HL-60 (cell line): ENCODE results near the gene ZIC4.

ENCODE experiments used
- DNase-seq, 2 experiments: peaks; one replicate each; pipeline ENCODE4 v3.0.0-alpha.2; 2010 to 2020; ENCODE audit warnings: low read depth in 1 of 2, low spot score in 1 of 2
- H3K27ac ChIP-seq: fragments of 250-450 bp; sonication (Bioruptor Pico); replicated peaks from 2 replicates; pipeline ENCODE4 v1.5.1; 2020; ENCODE audit warnings: mild to moderate bottlenecking, moderate library complexity
- H3K27me3 ChIP-seq: fragments of 250-450 bp; sonication (Bioruptor Pico); 2 replicates; pipeline ENCODE4 v1.5.1; 2021; ENCODE audit warnings: mild to moderate bottlenecking, moderate library complexity; ENCODE audit not compliant: insufficient read depth, poor library complexity, severe bottlenecking
- H3K4me3 ChIP-seq: replicated peaks from 2 replicates; pipeline ENCODE4 v1.5.1; 2011; ENCODE audit warnings: mild to moderate bottlenecking, control low read depth, low read length; ENCODE audit not compliant: insufficient read depth
- GABPA ChIP-seq: IDR thresholded peaks from 2 replicates; pipeline ENCODE4 v1.6.1; 2012; ENCODE audit warnings: low read depth
- POLR2AphosphoS5 ChIP-seq: IDR thresholded peaks from 2 replicates; pipeline ENCODE4 v1.6.1; 2012; ENCODE audit warnings: low read depth
- SPI1 ChIP-seq: IDR thresholded peaks from 2 replicates; pipeline ENCODE4 v1.6.1; 2012; ENCODE audit warnings: low read depth, mild to moderate bottlenecking, borderline replicate concordance
- TF ChIP-seq, protein P1 (sequence below): IDR thresholded peaks from one replicate; pipeline ENCODE4 v1.5.1; 2011; ENCODE audit warnings: low read length, control low read depth, inconsistent platforms; ENCODE audit not compliant: insufficient read depth
- TF ChIP-seq, protein P2 (sequence below): IDR thresholded peaks from 2 replicates; pipeline ENCODE4 v1.6.1; 2012; ENCODE audit warnings: low read depth; ENCODE audit not compliant: insufficient replicate concordance

The ZIC4 gene

DNA sequence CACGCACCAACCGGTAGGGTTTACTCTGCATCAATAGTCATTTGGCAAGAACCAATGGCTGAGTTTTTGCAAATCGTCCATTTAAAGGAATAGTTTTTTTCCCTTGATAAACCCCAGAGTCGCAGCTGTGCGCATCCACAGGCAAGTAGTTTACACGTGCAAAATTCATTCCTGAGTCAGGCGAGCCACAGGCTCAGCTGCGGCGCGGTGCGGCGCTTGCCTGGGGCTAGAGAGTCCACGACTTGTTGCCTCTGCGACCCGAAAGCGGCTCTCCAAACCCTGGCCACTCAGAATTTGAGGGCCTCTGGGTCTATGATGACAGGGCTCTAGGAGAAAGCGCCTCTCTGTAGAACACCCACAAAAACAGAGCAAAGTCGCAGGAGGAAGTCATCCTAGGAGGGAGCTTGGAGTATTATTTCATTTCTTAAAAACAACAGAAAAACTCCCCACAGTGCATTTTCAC is 36.7 kb downstream of the ZIC4 start:
- Histone ChIP-seq H3K27me3 (peaks cover 46% of the 10 kb centered on the region), H3K4me3 (no peak overlapping the region), H3K27ac (no peak overlapping the region)
- no peak for DNase-seq
- TF ChIP-seq, protein P1, sequence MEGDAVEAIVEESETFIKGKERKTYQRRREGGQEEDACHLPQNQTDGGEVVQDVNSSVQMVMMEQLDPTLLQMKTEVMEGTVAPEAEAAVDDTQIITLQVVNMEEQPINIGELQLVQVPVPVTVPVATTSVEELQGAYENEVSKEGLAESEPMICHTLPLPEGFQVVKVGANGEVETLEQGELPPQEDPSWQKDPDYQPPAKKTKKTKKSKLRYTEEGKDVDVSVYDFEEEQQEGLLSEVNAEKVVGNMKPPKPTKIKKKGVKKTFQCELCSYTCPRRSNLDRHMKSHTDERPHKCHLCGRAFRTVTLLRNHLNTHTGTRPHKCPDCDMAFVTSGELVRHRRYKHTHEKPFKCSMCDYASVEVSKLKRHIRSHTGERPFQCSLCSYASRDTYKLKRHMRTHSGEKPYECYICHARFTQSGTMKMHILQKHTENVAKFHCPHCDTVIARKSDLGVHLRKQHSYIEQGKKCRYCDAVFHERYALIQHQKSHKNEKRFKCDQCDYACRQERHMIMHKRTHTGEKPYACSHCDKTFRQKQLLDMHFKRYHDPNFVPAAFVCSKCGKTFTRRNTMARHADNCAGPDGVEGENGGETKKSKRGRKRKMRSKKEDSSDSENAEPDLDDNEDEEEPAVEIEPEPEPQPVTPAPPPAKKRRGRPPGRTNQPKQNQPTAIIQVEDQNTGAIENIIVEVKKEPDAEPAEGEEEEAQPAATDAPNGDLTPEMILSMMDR = no peak
- TF ChIP-seq SPI1 (no peak), GABPA (no peak), POLR2AphosphoS5 (no peak)
- TF ChIP-seq, protein P2, sequence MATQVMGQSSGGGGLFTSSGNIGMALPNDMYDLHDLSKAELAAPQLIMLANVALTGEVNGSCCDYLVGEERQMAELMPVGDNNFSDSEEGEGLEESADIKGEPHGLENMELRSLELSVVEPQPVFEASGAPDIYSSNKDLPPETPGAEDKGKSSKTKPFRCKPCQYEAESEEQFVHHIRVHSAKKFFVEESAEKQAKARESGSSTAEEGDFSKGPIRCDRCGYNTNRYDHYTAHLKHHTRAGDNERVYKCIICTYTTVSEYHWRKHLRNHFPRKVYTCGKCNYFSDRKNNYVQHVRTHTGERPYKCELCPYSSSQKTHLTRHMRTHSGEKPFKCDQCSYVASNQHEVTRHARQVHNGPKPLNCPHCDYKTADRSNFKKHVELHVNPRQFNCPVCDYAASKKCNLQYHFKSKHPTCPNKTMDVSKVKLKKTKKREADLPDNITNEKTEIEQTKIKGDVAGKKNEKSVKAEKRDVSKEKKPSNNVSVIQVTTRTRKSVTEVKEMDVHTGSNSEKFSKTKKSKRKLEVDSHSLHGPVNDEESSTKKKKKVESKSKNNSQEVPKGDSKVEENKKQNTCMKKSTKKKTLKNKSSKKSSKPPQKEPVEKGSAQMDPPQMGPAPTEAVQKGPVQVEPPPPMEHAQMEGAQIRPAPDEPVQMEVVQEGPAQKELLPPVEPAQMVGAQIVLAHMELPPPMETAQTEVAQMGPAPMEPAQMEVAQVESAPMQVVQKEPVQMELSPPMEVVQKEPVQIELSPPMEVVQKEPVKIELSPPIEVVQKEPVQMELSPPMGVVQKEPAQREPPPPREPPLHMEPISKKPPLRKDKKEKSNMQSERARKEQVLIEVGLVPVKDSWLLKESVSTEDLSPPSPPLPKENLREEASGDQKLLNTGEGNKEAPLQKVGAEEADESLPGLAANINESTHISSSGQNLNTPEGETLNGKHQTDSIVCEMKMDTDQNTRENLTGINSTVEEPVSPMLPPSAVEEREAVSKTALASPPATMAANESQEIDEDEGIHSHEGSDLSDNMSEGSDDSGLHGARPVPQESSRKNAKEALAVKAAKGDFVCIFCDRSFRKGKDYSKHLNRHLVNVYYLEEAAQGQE = no peak

GRCh38 chr3:147369231-147369630 is 37.1 kb downstream of the ZIC4 start:
- Histone ChIP-seq H3K27ac (no peak overlapping the region), H3K27me3 (peaks cover 43% of the 10 kb centered on the region), H3K4me3 (no peak overlapping the region)
- DNase-seq = no peak
- TF ChIP-seq, protein P1 = no peak
- TF ChIP-seq SPI1 (no peak), POLR2AphosphoS5 (no peak), GABPA (no peak)
- TF ChIP-seq, protein P2 = no peak

DNA sequence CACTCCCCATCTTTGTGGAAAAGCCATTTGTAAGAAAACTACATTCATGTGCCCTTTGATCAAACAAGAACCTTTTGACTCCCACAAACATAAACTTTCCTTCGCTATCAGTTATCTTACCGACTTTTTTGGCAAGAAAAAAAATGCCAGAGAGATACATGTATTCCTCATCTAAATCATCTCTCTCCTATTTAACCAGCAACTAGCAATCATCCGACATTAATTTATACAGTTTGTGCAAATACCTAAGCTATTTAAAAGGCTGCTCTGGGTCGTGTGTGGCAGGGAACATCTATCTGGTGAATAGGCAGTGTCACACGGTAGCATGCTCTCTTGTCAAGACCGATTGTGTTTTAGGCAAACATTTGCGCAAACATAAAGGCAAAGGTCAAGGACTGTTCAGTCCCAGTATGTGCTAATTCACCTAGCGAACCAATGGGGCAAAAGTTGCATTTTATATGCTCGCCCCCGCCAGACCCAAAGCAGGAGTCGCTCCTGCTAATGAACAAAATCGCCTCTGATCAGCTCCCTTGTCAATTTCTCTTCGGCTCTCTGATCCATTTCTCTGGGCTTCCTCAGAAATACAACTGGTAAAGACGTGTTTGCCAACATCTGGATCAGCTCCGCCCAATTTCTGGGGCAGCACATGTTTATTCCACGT is 37.7 kb downstream of the ZIC4 start:
- DNase-seq = no peak
- no peak for TF ChIP-seq GABPA
- TF ChIP-seq POLR2AphosphoS5 = no peak
- peaks cover 40% of the 10 kb centered on the region for H3K27me3 ChIP-seq
- H3K4me3 ChIP-seq = no peak overlapping the region
- H3K27ac ChIP-seq = no peak overlapping the region

GRCh38 chr3:147368151-147368550 is 38.2 kb downstream of the ZIC4 start:
- H3K27me3 ChIP-seq = peaks cover 40% of the 10 kb centered on the region
- H3K4me3 ChIP-seq = no peak overlapping the region
- H3K27ac ChIP-seq = no peak overlapping the region
- no peak for DNase-seq
- TF ChIP-seq POLR2AphosphoS5 = no peak
- TF ChIP-seq GABPA = no peak
- TF ChIP-seq, protein P1 = no peak
- TF ChIP-seq, protein P2 = no peak
